GM19395 (cell line): Measurements from ENCODE around the gene NCF4.
A peak's percentile ranks its signal among the peaks of the same experiment; 100 is the strongest.

Experiments
- ATAC-seq: cut with Tn5 transposase; IDR thresholded peaks from one replicate; pipeline ENCODE4 v1.9.1; 2021; ENCODE audit warnings: mild to moderate bottlenecking, moderate library complexity; ENCODE audit not compliant: unreplicated experiment

The NCF4 gene

DNA sequence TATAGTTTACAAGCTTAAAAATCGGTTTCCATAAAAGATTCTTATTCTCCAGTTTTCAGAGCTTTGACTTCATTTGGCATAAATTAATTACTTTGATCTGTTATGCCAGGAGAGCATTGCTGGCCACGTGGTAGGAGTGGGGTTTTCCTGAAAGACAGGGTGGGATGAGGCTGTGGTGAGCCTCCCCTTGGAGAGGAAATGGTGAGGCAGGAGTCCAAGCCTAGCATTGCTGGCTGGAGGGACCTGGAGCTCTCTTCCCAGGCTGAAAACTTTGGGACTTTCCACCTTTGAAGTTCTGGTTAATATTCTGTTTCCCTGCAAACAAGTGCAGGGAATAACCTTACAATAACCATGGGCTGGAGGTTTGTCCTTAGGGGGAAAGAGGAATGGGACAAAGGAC lies 31.5 kb downstream of the NCF4 start:
- ATAC-seq: no peak

GRCh38 chr22:36893262-36893661 lies 32.5 kb downstream of the NCF4 start:
- ATAC-seq: no peak

GRCh38 chr22:36894266-36894665 lies 33.5 kb downstream of the NCF4 start:
- ATAC-seq: no peak

GRCh38 chr22:36897611-36898010 lies 36.8 kb downstream of the NCF4 start:
- ATAC-seq: no peak

- no peak for ATAC-seq
These were observed 37.9 kb downstream of the NCF4 start for GRCh38 chr22:36898690-36899089.

DNA sequence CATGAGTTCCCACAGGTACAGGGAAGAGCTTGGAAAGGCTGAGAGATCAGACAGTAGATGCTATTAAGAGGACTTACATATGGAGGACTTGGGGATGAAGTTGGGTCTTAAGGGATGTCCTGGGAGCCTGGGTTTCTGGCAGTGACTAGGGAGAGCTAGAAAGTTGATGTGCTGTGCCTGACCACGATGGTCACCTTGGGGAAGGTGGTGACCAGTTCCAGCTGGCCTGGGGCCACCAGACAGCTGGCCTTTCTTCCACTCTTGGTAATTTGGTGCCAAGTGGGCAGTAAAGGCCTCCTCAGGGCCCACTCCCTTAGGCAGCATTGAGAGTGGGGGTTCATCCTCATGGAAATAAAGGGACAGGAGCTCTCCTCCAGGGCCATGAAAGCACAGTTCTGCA lies 38.7 kb downstream of the NCF4 start:
- no peak for ATAC-seq

- no peak for ATAC-seq
These were observed 39.4 kb downstream of the NCF4 start for GRCh38 chr22:36900225-36900624.

DNA sequence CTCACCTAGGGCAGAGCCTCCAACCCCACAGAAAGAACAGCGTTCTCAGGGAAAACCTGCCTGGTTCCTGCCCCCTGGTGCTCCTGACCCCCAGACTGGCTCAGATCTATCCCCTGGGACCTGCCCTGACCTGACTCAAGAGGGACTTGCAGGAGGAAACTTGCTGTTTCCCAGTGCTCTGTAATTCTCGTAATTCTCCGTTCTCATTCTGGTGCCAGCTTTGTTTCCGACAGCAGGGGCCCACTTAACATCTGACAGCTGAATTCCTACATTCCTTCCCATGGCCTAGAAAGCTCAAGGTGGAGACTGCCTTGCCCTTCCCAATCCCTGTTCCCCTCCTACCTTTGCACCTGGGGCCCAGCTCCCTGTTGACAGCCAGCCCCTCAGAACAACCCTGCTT lies 40.1 kb downstream of the NCF4 start:
- ATAC-seq: no peak

DNA sequence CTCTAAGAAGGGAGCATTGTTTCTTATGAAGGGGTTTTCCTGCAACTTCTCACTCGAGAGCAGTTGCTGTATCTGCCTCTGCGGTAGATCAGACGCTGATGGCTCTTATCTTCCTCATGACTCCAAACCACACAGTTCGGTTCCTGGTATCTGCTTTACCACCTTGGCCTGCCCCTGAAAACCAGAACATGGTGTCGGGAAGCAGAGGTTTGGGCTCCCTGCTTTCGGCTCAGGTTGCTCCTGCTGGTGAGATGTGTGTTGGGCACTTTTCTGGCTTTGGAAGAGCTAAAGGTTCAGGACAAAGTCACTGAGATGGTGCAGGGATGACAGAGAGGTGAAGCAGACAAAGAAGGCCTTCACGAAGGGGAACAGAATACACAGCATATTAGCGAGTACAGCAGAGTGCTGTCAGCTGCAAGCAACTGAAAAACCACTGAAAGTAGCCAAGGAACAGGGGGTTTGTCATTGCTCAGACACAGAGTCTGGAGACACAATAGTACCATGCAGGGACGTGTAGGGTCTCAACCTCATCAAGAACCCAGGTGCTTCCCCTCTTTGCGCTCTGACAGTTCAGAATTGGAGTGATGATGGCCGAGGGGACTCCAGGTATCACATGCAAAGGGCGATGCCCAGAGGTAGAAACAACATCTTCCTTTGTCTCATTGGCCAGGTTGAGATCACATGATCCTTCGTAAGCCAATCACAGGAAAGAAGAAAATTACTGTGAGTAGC lies 40.8 kb downstream of the NCF4 start:
- peak; percentile 91 for ATAC-seq

DNA sequence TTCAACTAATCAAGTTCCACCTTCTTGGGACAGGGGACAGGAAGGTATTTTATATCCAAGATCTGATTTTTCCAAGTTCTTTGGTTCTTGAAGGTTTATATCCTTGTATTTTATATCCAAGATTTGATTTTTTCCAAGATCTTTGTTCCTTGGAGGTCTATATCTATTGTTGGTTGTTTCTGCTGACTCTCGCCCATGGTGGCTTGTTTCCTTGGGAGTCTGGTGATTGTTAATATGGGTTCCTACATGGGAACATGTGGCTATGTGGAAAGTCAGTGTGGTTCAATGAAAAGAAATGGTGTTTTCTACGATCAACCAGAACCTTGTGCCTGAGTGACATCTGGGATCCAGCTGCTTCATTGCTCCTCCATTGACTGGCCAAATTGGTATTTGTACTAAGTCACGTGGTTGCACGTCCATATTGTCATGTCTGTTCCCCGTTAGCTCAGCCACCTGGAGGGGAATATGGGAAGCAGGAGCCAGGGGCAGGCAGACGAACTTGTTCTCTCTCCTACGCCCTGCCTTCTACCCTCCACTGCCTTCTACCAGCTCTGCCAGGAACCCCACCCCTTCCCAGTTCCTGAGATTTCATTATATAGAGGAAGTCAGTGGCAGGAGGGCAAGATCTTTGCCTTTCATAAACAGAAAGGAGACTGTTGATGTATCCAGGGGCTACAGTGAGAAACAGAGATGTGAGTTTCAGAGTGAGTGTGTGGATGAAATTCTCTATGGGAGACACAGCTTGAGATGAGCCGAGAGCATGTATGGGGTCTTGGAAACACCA lies 41.5 kb downstream of the NCF4 start:
- ATAC-seq: no peak

DNA sequence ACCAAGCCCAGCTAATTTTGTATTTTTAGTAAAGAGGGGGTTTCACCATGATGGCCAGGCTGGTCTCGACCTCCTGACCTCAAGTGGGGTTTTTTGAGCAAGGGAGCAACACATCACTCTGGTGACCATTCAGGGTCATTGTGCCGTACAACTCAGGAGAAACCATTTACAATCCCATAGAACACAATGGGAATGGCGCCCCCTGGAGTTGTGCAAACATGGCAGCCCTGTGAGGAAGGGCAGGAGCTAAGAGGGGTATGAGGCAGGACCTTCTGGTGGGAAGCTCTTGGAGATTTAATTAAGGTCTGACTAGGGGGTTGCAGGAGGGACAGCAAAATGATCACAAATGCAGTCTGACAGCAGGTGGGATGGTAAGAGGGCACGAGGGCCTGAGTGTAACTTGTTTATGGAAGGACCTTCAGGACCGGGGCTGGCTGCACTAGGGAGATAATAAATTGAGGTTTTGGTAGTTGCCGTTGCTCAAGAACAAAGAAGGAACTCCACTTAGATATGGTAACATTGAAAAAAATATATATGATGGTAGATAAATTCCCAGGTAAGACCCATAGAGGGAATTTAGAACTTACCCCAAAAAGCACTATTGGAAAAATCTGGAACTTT lies 43.6 kb downstream of the NCF4 start:
- ATAC-seq: no peak

GRCh38 chr22:36907253-36908195 lies 46.7 kb downstream of the NCF4 start:
- ATAC-seq: no peak

DNA sequence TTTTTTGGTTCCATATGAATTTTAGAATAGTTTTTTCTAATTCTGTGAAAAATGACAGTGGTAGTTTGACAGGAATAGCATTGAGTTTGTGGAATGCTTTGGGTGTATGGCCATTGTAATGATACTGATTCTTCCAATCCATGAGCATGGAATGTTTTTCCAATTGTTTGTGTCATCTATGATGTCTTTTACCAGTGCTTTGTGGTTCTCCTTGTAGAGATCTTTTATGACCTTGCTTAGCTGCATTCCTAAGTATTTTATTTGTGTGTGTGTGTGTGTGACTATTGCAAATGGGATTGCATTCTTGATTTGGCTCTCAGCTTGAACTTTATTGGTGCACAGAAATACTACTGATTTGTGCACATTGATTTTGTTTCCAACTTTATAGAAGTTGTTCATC lies 49.7 kb downstream of the NCF4 start:
- ATAC-seq: no peak

- no peak for ATAC-seq
These were observed 51.3 kb downstream of the NCF4 start for GRCh38 chr22:36911887-36912661.

- ATAC-seq: no peak
These were observed 52.1 kb downstream of the NCF4 start for GRCh38 chr22:36912694-36913426.

- no peak for ATAC-seq
These were observed 52.9 kb downstream of the NCF4 start, which contains the start of gene CSF2RB for GRCh38 chr22:36913427-36914389. Gene CSF2RB (plus strand): TSS chr22:36913628. CDS start chr22:36922208, 8,580 bp downstream.

DNA sequence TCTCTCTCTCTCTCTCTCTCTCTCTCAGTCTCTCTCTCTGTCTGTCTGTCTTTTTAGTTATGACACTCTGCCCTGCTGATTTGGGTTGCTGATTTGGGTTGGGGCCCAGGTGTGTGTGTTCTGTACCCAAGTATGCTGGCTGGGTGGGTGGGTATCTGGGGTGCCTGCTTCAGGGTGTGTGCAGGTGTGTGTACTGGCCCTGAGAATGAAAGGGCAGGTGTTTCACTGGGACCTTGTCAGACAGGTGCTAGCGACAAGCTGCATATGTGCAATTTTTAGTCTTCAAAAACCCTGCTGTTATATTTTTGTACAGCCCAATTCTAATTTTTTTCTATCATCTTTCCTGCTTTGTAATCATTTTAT lies 53.6 kb downstream of the NCF4 start:
- ATAC-seq: no peak

- no peak for ATAC-seq
These were observed 55.2 kb downstream of the NCF4 start for GRCh38 chr22:36916034-36916433.
